HepG2 (cell line): ENCODE measurements around the gene GPT2. TPM values are rescaled to one million over a fixed set of nuclear protein-coding genes. Genes with fewer than 3 reads are reported as not detected.

Experiments
- HOXD1 ChIP-seq: sonication (generic); formaldehyde crosslinking; IDR thresholded peaks from 2 replicates; pipeline ENCODE4 v1.5.0; 2020; ENCODE audit warnings: missing genetic modification reagents
- JDP2 ChIP-seq: sonication (generic); formaldehyde crosslinking; IDR thresholded peaks from 2 replicates; pipeline ENCODE4 v1.8.1; 2022; ENCODE audit warnings: missing genetic modification reagents, borderline replicate concordance
- MAFK ChIP-seq, 2 experiments: IDR thresholded peaks in 1 of 2; conservative IDR thresholded peaks in 1 of 2; 2 replicates each; pipeline ENCODE4 v1.6.1; 2011; ENCODE audit warnings: improper control_type of control experiment in 2 of 2, low read length in 2 of 2
- MED8 ChIP-seq: sonication (generic); formaldehyde crosslinking; IDR thresholded peaks from 2 replicates; pipeline ENCODE4 v1.8.1; 2023; ENCODE audit warnings: mild to moderate bottlenecking, missing genetic modification reagents; ENCODE audit not compliant: insufficient replicate concordance
- RBM39 ChIP-seq: fragments of 200-400 bp; formaldehyde crosslinking; IDR thresholded peaks from one replicate; pipeline ENCODE4 v1.6.1; 2018; ENCODE audit warnings: antibody characterized with exemption, mild to moderate bottlenecking, low read depth, low read length; ENCODE audit not compliant: poor library complexity, severe bottlenecking
- YY1 ChIP-seq: IDR thresholded peaks from 2 replicates; pipeline ENCODE4 v1.6.1; 2011; ENCODE audit warnings: low read length, low read depth, moderate library complexity, mild to moderate bottlenecking; ENCODE audit not compliant: insufficient read depth, insufficient replicate concordance
- ZBTB37 ChIP-seq: sonication (generic); formaldehyde crosslinking; IDR thresholded peaks from 2 replicates; pipeline ENCODE4 v1.4.0; 2020; ENCODE audit warnings: mild to moderate bottlenecking, missing genetic modification reagents
- ZNF12 ChIP-seq: sonication (generic); formaldehyde crosslinking; IDR thresholded peaks from 2 replicates; pipeline ENCODE4 v1.5.0; 2020; ENCODE audit warnings: missing genetic modification reagents
- ZNF382 ChIP-seq: sonication (generic); formaldehyde crosslinking; IDR thresholded peaks from 2 replicates; pipeline ENCODE4 v1.5.0; 2020; ENCODE audit warnings: missing genetic modification reagents, mild to moderate bottlenecking, borderline replicate concordance
- ZNF460 ChIP-seq: sonication (generic); formaldehyde crosslinking; IDR thresholded peaks from 2 replicates; pipeline ENCODE4 v1.5.1; 2020; ENCODE audit warnings: missing genetic modification reagents, mild to moderate bottlenecking, borderline replicate concordance
- ZNF564 ChIP-seq: sonication (generic); formaldehyde crosslinking; IDR thresholded peaks from 2 replicates; pipeline ENCODE4 v1.8.1; 2023; ENCODE audit warnings: mild to moderate bottlenecking, missing genetic modification reagents
- ZNF567 ChIP-seq: sonication (generic); formaldehyde crosslinking; IDR thresholded peaks from 2 replicates; pipeline ENCODE4 v1.8.1; 2023; ENCODE audit warnings: mild to moderate bottlenecking, missing genetic modification reagents, borderline replicate concordance
- ZNF619 ChIP-seq: sonication (generic); formaldehyde crosslinking; IDR thresholded peaks from 2 replicates; pipeline ENCODE4 v1.4.0; 2020; ENCODE audit warnings: mild to moderate bottlenecking, missing genetic modification reagents
- ZNF746 ChIP-seq: sonication (generic); formaldehyde crosslinking; IDR thresholded peaks from 2 replicates; pipeline ENCODE4 v1.8.0; 2022; ENCODE audit warnings: mild to moderate bottlenecking, missing genetic modification reagents
- ZNF792 ChIP-seq: IDR thresholded peaks from 2 replicates; pipeline ENCODE4 v1.6.1; 2016
- polyA plus RNA-seq, 8 experiments: library from polyadenylated mRNA; depleted of rRNA in 3 of 8; stranded (reverse) in 7 of 8; unstranded in 1 of 8; fragments of >200 nt; fragmentation: Illumina TruSeq in 4 of 8; extraction: Trizol in 4 of 8; gene quantifications; 2 replicates each; pipeline versions ENCODE4 v1.2.1 to v1.2.3, GENCODE V29; 2011 to 2016; ENCODE audit warnings: low read depth in 4 of 8, missing spikeins in 1 of 8, mixed read lengths in 1 of 8; ENCODE audit not compliant: insufficient read depth in 1 of 8
- total RNA-seq, 5 experiments: library from RNA; depleted of rRNA; stranded (reverse); fragments of >200 nt; fragmentation: Illumina TruSeq; extraction: Trizol; gene quantifications; 2 replicates each; pipeline ENCODE4 v1.2.3, GENCODE V29; 2016; ENCODE audit warnings: low read depth in 1 of 5
- TF ChIP-seq, protein P1 (sequence below): sonication (generic); formaldehyde crosslinking; IDR thresholded peaks from 2 replicates; pipeline ENCODE4 v1.4.0; 2020; ENCODE audit warnings: mild to moderate bottlenecking, missing genetic modification reagents

Gene GPT2
- total and polyA plus RNA-seq, 2 of the 13 experiments (the other 11 are each of a cell fraction or from before 2014, with no cell fraction given) = 138 to 267 TPM

- peak; percentile 88 for TF ChIP-seq HOXD1 (CRISPR knock-in tag)
- TF ChIP-seq, protein P1, sequence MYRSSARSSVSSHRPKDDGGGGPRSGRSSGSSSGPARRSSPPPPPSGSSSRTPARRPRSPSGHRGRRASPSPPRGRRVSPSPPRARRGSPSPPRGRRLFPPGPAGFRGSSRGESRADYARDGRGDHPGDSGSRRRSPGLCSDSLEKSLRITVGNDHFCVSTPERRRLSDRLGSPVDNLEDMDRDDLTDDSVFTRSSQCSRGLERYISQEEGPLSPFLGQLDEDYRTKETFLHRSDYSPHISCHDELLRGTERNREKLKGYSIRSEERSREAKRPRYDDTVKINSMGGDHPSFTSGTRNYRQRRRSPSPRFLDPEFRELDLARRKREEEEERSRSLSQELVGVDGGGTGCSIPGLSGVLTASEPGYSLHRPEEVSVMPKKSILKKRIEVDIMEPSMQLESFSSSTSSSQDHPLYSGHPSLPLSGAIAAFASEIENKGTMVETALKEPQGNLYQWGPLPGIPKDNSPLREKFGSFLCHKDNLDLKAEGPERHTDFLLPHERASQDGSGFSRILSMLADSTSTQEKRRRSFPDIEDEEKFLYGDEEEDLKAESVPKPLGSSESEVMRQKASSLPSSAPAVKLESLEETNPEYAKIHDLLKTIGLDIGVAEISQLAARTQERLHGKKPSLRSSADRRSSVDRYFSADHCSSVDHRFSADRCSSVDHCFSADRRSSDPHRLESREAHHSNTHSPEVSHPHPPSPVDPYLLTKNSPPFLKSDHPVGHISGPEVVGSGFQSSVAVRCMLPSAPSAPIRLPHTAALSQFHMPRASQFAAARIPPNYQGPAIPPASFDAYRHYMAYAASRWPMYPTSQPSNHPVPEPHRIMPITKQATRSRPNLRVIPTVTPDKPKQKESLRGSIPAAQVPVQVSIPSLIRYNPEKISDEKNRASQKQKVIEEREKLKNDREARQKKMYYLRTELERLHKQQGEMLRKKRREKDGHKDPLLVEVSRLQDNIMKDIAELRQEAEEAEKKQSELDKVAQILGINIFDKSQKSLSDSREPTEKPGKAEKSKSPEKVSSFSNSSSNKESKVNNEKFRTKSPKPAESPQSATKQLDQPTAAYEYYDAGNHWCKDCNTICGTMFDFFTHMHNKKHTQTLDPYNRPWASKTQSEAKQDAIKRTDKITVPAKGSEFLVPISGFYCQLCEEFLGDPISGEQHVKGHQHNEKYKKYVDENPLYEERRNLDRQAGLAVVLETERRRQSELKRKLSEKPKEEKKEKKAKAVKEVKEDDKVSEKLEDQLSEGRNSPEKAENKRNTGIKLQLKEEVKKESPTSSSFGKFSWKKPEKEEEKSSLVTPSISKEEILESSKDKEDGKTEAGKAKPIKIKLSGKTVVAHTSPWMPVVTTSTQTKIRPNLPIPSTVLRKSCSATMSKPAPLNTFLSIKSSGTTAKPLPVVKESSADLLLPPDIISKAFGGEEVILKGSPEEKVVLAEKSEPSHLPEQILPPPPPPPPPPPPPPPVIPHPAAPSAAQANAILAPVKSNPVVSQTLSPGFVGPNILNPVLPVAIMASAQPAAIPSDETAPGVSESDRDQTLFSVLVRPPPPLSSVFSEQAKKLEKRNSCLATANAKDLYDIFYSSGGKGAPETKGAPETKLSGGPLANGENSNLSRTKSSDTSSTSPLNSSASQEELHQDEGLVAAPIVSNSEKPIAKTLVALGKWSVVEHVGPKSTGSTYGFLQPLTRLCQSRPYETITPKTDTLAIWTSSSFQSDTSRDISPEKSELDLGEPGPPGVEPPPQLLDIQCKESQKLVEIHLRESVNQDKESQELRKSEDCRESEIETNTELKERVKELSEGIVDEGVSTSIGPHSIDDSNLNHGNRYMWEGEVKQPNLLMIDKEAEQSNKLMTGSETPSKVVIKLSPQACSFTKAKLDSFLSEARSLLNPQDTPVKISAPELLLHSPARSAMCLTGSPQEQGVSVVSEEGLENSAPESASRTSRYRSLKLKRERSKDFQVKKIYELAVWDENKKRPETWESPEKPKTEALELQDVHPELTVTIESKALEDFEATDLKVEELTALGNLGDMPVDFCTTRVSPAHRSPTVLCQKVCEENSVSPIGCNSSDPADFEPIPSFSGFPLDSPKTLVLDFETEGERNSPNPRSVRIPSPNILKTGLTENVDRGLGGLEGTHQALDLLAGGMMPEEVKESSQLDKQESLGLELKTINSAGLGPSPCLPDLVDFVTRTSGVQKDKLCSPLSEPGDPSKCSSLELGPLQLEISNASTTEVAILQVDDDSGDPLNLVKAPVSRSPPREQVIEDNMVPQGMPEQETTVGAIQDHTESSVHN = no peak
- no peak for TF ChIP-seq MAFK (conservative IDR thresholded peaks at IDR 0.05 in 1 of 2, IDR thresholded peaks at IDR 0.05 in 1 of 2; ENCODE audit: low read length in 2 of 2)
- TF ChIP-seq MED8 (CRISPR knock-in tag) = peak; percentile 64
- no peak for TF ChIP-seq ZNF564 (CRISPR knock-in tag)
- no peak for TF ChIP-seq RBM39
- TF ChIP-seq ZNF12 = no peak; the same call in 1 of the 2 replicates
- TF ChIP-seq JDP2 (CRISPR knock-in tag) = peak; percentile 58; the same call in 1 of the 2 replicates
- TF ChIP-seq ZNF792 (CRISPR knock-in tag) = peak; percentile 47; the same call in 1 of the 2 replicates
- TF ChIP-seq ZNF460 (CRISPR knock-in tag) = peak; percentile 99
- TF ChIP-seq ZNF746 = peak; percentile 80
- no peak for TF ChIP-seq ZNF619 (CRISPR knock-in tag)
- no peak for TF ChIP-seq ZBTB37 (CRISPR knock-in tag)
- TF ChIP-seq ZNF567 (CRISPR knock-in tag) = peak; percentile 42; the same call in 1 of the 2 replicates
- TF ChIP-seq ZNF382 = no peak
- no peak for TF ChIP-seq YY1
These were observed 11.5 kb downstream of the GPT2 start (continued) for GRCh38 chr16:46895399-46896313.
